B cell (primary cell): Measurements from ENCODE around the gene C4BPB. TPM values are rescaled to one million over a fixed set of nuclear protein-coding genes. Genes with fewer than 3 reads are reported as not detected.

Source experiments
- ATAC-seq: fragments of 200-7000 bp; cut with Tn5 transposase; one replicate; pipeline ENCODE4 v1.10.0; 2021; ENCODE audit warnings: low read depth, mild to moderate bottlenecking, moderate number of reproducible peaks, moderate library complexity
- CTCF ChIA-PET: fragments of 350-600 bp; sonication (Branson Sonifier 250); formaldehyde crosslinking; loops from one replicate; lab custom pipeline; 2021; ENCODE audit warnings: antibody characterized with exemption, inconsistent platforms; lab: Charles Lee
- POLR2A ChIA-PET: fragments of 350-600 bp; sonication (Branson Sonifier 250); formaldehyde crosslinking; loops from one replicate; lab custom pipeline; 2021; ENCODE audit warnings: antibody characterized with exemption; lab: Charles Lee
- DNase-seq: peaks from one replicate; pipeline ENCODE4 v3.0.0; 2013
- H2AFZ ChIP-seq: 2 replicates; pipeline ENCODE4 v1.6.1; 2012; ENCODE audit warnings: mild to moderate bottlenecking, low read depth, low read length; ENCODE audit not compliant: insufficient read depth, poor library complexity, severe bottlenecking
- H3K27ac ChIP-seq, 2 donors: 1 replicate in 1 of 2; 2 replicates in 1 of 2; pipeline ENCODE4 v1.5.1; 2012 to 2013; ENCODE audit warnings: low read length in 2 of 2, mild to moderate bottlenecking in 2 of 2, moderate library complexity in 1 of 2
- H3K27me3 ChIP-seq, 4 experiments: fragments of 200-600 bp in 1 of 4; sonication (generic) in 1 of 4; replicated peaks in 1 of 4; 1 replicate in 2 of 4; 2 replicates in 2 of 4; pipeline versions ENCODE4 v1.6.1 to v1.7.0; 2013 to 2016; ENCODE audit warnings: low read length in 3 of 4, mild to moderate bottlenecking in 2 of 4, mixed read lengths in 1 of 4, moderate library complexity in 1 of 4; ENCODE audit not compliant: insufficient read depth in 4 of 4, control insufficient read depth in 3 of 4; ENCODE audit errors: control extremely low read depth in 1 of 4
- H3K36me3 ChIP-seq, 2 experiments: replicated peaks in 1 of 2; 1 replicate in 1 of 2; 2 replicates in 1 of 2; pipeline versions ENCODE4 v1.6.1 to v1.7.1; 2013; ENCODE audit warnings: low read length in 1 of 2; ENCODE audit not compliant: insufficient read depth in 2 of 2, control insufficient read depth in 1 of 2; ENCODE audit errors: control extremely low read depth in 1 of 2, extremely low read depth in 1 of 2
- H3K4me1 ChIP-seq, 2 donors: fragments of 200-600 bp in 1 of 2; sonication (generic) in 1 of 2; 1 replicate in 1 of 2; 2 replicates in 1 of 2; pipeline versions ENCODE4 v1.5.1 to v1.6.1; 2013 to 2017; ENCODE audit warnings: low read length in 2 of 2; ENCODE audit not compliant: control insufficient read depth in 2 of 2, insufficient read depth in 2 of 2
- H3K4me2 ChIP-seq: replicated peaks from 2 replicates; pipeline ENCODE3; 2012; ENCODE audit warnings: mild to moderate bottlenecking, low read depth, low read length; ENCODE audit not compliant: poor library complexity, severe bottlenecking
- H3K4me3 ChIP-seq, 5 experiments: fragments of 200-600 bp in 1 of 5; sonication (generic) in 1 of 5; 1 replicate in 3 of 5; 2 replicates in 2 of 5; pipeline versions ENCODE4 v1.5.1 to v1.7.0; 2011 to 2016; ENCODE audit warnings: low read length in 4 of 5, mild to moderate bottlenecking in 4 of 5, low read depth in 2 of 5, control low read depth in 1 of 5, moderate library complexity in 1 of 5; ENCODE audit not compliant: insufficient read depth in 1 of 5; ENCODE audit errors: control extremely low read depth in 1 of 5, extremely low read depth in 1 of 5
- H3K79me2 ChIP-seq: fragments of 200-600 bp; sonication (generic); one replicate; pipeline ENCODE4 v1.6.0; 2016; ENCODE audit warnings: low read length; ENCODE audit not compliant: control insufficient read depth, insufficient read depth
- H3K9ac ChIP-seq: fragments of 200-600 bp; sonication (generic); 2 replicates; pipeline ENCODE4 v1.6.1; 2017; ENCODE audit warnings: mild to moderate bottlenecking, low read length, moderate library complexity
- H3K9me3 ChIP-seq, 3 donors: one replicate each; pipeline versions ENCODE4 v1.6.1 to v1.7.1; 2013; ENCODE audit warnings: low read length in 2 of 3; ENCODE audit not compliant: control insufficient read depth in 2 of 3, insufficient read depth in 1 of 3; ENCODE audit errors: control extremely low read depth in 1 of 3
- H4K20me1 ChIP-seq: 2 replicates; pipeline ENCODE4 v1.6.0; 2012; ENCODE audit warnings: mild to moderate bottlenecking, low read length; ENCODE audit not compliant: insufficient read depth, control insufficient read depth, poor library complexity, severe bottlenecking
- H3K27ac Mint-ChIP-seq: one replicate; pipeline ENCODE4 v1.8.0; 2021; ENCODE audit warnings: mixed read lengths
- H3K27me3 Mint-ChIP-seq: one replicate; pipeline ENCODE4 v1.8.0; 2021; ENCODE audit warnings: mixed read lengths
- H3K4me1 Mint-ChIP-seq: one replicate; pipeline ENCODE4 v1.8.0; 2021; ENCODE audit warnings: mixed read lengths
- H3K4me3 Mint-ChIP-seq: one replicate; pipeline ENCODE4 v1.8.0; 2021; ENCODE audit warnings: mixed read lengths
- H3K9me3 Mint-ChIP-seq: one replicate; pipeline ENCODE4 v1.8.0; 2022; ENCODE audit warnings: mixed read lengths; ENCODE audit not compliant: insufficient read depth
- CTCF ChIP-seq: fragments of 200-600 bp; IDR thresholded peaks from one replicate; pipeline ENCODE4 v1.8.0; 2022; ENCODE audit warnings: antibody characterized with exemption, mild to moderate bottlenecking
- EZH2 ChIP-seq: IDR thresholded peaks from 2 replicates; pipeline ENCODE4 v1.6.1; 2012; ENCODE audit warnings: borderline replicate concordance, low read depth, mild to moderate bottlenecking, moderate library complexity, low read length; ENCODE audit not compliant: insufficient read depth, poor library complexity, severe bottlenecking
- WGBS: methylation state at CpG from one replicate; pipeline ENCODE4 v1.1.5; 2013; ENCODE audit warnings: missing lambda C conversion rate; ENCODE audit not compliant: insufficient coverage; 5-methylcytosine and 5-hydroxymethylcytosine counted together
- intact Hi-C: fragments of 100-400 bp; cut with micrococcal nuclease; formaldehyde crosslinking; loops from one replicate; pipeline ENCODE4 v1.10.0; 2022
- polyA plus RNA-seq: library from polyadenylated mRNA; depleted of rRNA; stranded (reverse); fragments of >200 nt; gene quantifications from 2 replicates; pipeline ENCODE4 v1.2.3, GENCODE V29; 2012
- total RNA-seq, 2 donors: library from RNA; stranded (reverse); fragments of 120-200 nt in 1 of 2; gene quantifications; 1 replicate in 1 of 2; 2 replicates in 1 of 2; pipeline versions ENCODE4 v1.2.3 to v1.2.4, GENCODE V29; 2013 to 2022

The C4BPB gene
- total and polyA plus RNA-seq, 2 donors (not counting 1 experiment from before 2014, with no cell fraction given) = 0.34 TPM; not detected in 1

- no peak for TF ChIP-seq EZH2
- TF ChIP-seq CTCF = no peak
- H3K27ac ChIP-seq = no peak overlapping the region
- H3K4me1 Mint-ChIP-seq = no peaks in the 10 kb centered on the region
- H3K4me3 ChIP-seq = no peak overlapping the region
- H3K27ac Mint-ChIP-seq = no peak overlapping the region
- H3K27me3 Mint-ChIP-seq = peaks cover 14% of the 10 kb centered on the region
- POLR2A ChIA-PET = no interaction called here
- H3K4me3 Mint-ChIP-seq = no peak overlapping the region
- no peak overlapping the region for H3K4me2 ChIP-seq
- H3K9ac ChIP-seq = no peak overlapping the region
- H2AFZ ChIP-seq = no peak overlapping the region
- no peaks in the 10 kb centered on the region for H3K4me1 ChIP-seq
- H3K9me3 ChIP-seq = no peaks in the 10 kb centered on the region
- intact Hi-C loops = no loop called here
- no peaks in the 10 kb centered on the region for H3K79me2 ChIP-seq
- H3K36me3 ChIP-seq = no peaks in the 10 kb centered on the region
- no CpG with 5 or more reads among the region's 5 CpGs for whole genome bisulfite sequencing
- H4K20me1 ChIP-seq = no peaks in the 10 kb centered on the region
- H3K27me3 ChIP-seq = no peaks in the 10 kb centered on the region
- H3K9me3 Mint-ChIP-seq = no peaks in the 10 kb centered on the region
- no peak for DNase-seq
- ATAC-seq = no peak
- CTCF ChIA-PET = no interaction called here
Observed at GRCh38 chr1:207115269-207115668, 26.6 kb downstream of the C4BPB start.

GRCh38 chr1:207124389-207124788, 35.7 kb downstream of the C4BPB start:
- ChIA-PET POLR2A (no interaction called here), CTCF (no interaction called here)
- peaks cover 3 to 31% (median 14%) of the 10 kb centered on the region in 3 donors for H3K9me3 ChIP-seq
- peaks cover 6% of the 10 kb centered on the region for H3K27me3 Mint-ChIP-seq
- no peak overlapping the region for H3K4me3 Mint-ChIP-seq
- H3K9ac ChIP-seq = no peak overlapping the region
- H2AFZ ChIP-seq = no peak overlapping the region
- DNase-seq (no peak), ATAC-seq (no peak)
- no peaks in the 10 kb centered on the region for H4K20me1 ChIP-seq
- no peaks in the 10 kb centered on the region for H3K4me1 ChIP-seq
- H3K4me1 Mint-ChIP-seq = no peaks in the 10 kb centered on the region
- no peak overlapping the region for H3K4me2 ChIP-seq
- H3K27ac ChIP-seq = no peak overlapping the region
- no peaks in the 10 kb centered on the region for H3K36me3 ChIP-seq
- no peak for TF ChIP-seq EZH2
- no peak for TF ChIP-seq CTCF
- H3K4me3 ChIP-seq = no peak overlapping the region
- peaks cover 12% of the 10 kb centered on the region for H3K9me3 Mint-ChIP-seq
- no peak overlapping the region for H3K27ac Mint-ChIP-seq
- intact Hi-C loops = no loop called here
- no peaks in the 10 kb centered on the region for H3K79me2 ChIP-seq
- no peaks in the 10 kb centered on the region for H3K27me3 ChIP-seq
- 100% methylated on average over 1 of the region's 3 CpGs for WGBS
